ENCODE measurements around the gene HBB. TPM values are rescaled to one million over a fixed set of nuclear protein-coding genes. Genes with fewer than 3 reads are reported as not detected.
"Not testable (repeated sequence)": the region's sequence is repeated elsewhere in the genome, so short reads cannot be mapped to it uniquely, and the experiment has no call there.

Gene HBB
- total and polyA plus RNA-seq, 2 of the 4 experiments (the other 2 are of a cell fraction): 0.24 TPM; not detected in 1

- in situ Hi-C loops (cut with MboI; ENCODE audit: low sequenced_read_pairs); H3K56ac ChIP-seq (ENCODE audit: extremely low read depth, insufficient read depth, low read length): not testable (repeated sequence)
Measured at GRCh38 chr11:5254646-5255413, 28.0 kb upstream of the HBB start, which contains the start of gene HBG2. Gene HBG2 (minus strand): TSS chr11:5254781. CDS start chr11:5254728, 53 bp downstream.

GRCh38 chr11:5254023-5254422, 27.2 kb upstream of the HBB start:
- H3K27me3 ChIP-seq (ENCODE audit: control insufficient read depth, insufficient read depth, low read length); H2AFZ ChIP-seq (replicated peaks; ENCODE audit: low read length, poor library complexity); H3K4ac ChIP-seq (ENCODE audit: low read depth, low read length); H3K14ac ChIP-seq (replicated peaks; ENCODE audit: low read depth, low read length); POLR2A ChIA-PET (ENCODE audit: unreplicated experiment); H3K4me2 ChIP-seq (ENCODE audit: low read depth, low read length); H3K79me1 ChIP-seq (ENCODE audit: low read depth in 1 of 2, low read length in 2 of 2); H4K20me1 ChIP-seq (ENCODE audit: insufficient read depth, low read length); H3K9ac ChIP-seq (ENCODE audit: low read depth, low read length); H2BK20ac ChIP-seq (ENCODE audit: low read depth, low read length); H3K27ac ChIP-seq (ENCODE audit: insufficient read depth, low read length); H4K5ac ChIP-seq (ENCODE audit: low read depth, low read length); ATAC-seq (ENCODE audit: low read depth); H2BK5ac ChIP-seq (ENCODE audit: low read depth, low read length, poor library complexity, severe bottlenecking); H2BK15ac ChIP-seq (ENCODE audit: low read depth, low read length); H2AK9ac ChIP-seq (replicated peaks; ENCODE audit: low read depth, low read length, poor library complexity); H3K56ac ChIP-seq (ENCODE audit: extremely low read depth, insufficient read depth, low read length); DNase-seq; H3K9me3 ChIP-seq (ENCODE audit: control insufficient read depth, insufficient read depth, low read length); in situ Hi-C loops (cut with MboI; ENCODE audit: low sequenced_read_pairs); H3K36me3 ChIP-seq (ENCODE audit: control insufficient read depth, insufficient read depth, low read length); H3K4me1 ChIP-seq (ENCODE audit: control insufficient read depth, insufficient read depth, low read length); BruUV-seq (replicated peaks); H4K91ac ChIP-seq (ENCODE audit: insufficient read depth, low read depth, low read length); H3K4me3 ChIP-seq (ENCODE audit: insufficient read depth, low read depth, low read length); H4K8ac ChIP-seq (ENCODE audit: low read depth in 2 of 2, low read length in 2 of 2); H3K9me1 ChIP-seq (ENCODE audit: insufficient read depth, low read length); H3K23ac ChIP-seq (ENCODE audit: low read depth, low read length); CTCF ChIA-PET; intact Hi-C loops (cut with micrococcal nuclease); dilution Hi-C loops (cut with HindIII; ENCODE audit: low sequenced_read_pairs, unreplicated experiment): not testable (repeated sequence)
- 0 out of 2 replicates have a peak overlapping the region, but pooled peaks have one; percentile 3 for H2BK120ac ChIP-seq (ENCODE audit: low read depth, low read length)
- whole genome bisulfite sequencing, 2 experiments (ENCODE audit: extremely low coverage in 2 of 2, insufficient read length in 1 of 2): 60% methylated on average over 2 of the region's 2 CpGs; no CpG with 5 or more reads in 1 of the 2 experiments
- peak overlapping the region; percentile 3 for H2AK5ac ChIP-seq (ENCODE audit: low read depth, low read length)
- H3K18ac ChIP-seq (ENCODE audit: low read depth, low read length): 0 out of 2 replicates have a peak overlapping the region, but pooled peaks have one; percentile 24

More at GRCh38 chr11:5254646-5255413, 28.0 kb upstream of the HBB start, which contains the start of gene HBG2:
- H2BK15ac ChIP-seq (ENCODE audit: low read depth, low read length); H3K23ac ChIP-seq (ENCODE audit: low read depth, low read length); H3K27me3 ChIP-seq (ENCODE audit: control insufficient read depth, insufficient read depth, low read length); H3K27ac ChIP-seq (ENCODE audit: insufficient read depth, low read length); H3K79me1 ChIP-seq (ENCODE audit: low read depth in 1 of 2, low read length in 2 of 2); H4K20me1 ChIP-seq (ENCODE audit: insufficient read depth, low read length); H3K4me1 ChIP-seq (ENCODE audit: control insufficient read depth, insufficient read depth, low read length); intact Hi-C loops (cut with micrococcal nuclease); H3K9ac ChIP-seq (ENCODE audit: low read depth, low read length); H3K4ac ChIP-seq (ENCODE audit: low read depth, low read length); H3K14ac ChIP-seq (replicated peaks; ENCODE audit: low read depth, low read length); H2AK9ac ChIP-seq (replicated peaks; ENCODE audit: low read depth, low read length, poor library complexity); H3K9me1 ChIP-seq (ENCODE audit: insufficient read depth, low read length); H2AFZ ChIP-seq (replicated peaks; ENCODE audit: low read length, poor library complexity); dilution Hi-C loops (cut with HindIII; ENCODE audit: low sequenced_read_pairs, unreplicated experiment); H4K8ac ChIP-seq (ENCODE audit: low read depth in 2 of 2, low read length in 2 of 2); H2BK5ac ChIP-seq (ENCODE audit: low read depth, low read length, poor library complexity, severe bottlenecking); H3K4me2 ChIP-seq (ENCODE audit: low read depth, low read length); H4K91ac ChIP-seq (ENCODE audit: insufficient read depth, low read depth, low read length); CTCF ChIA-PET; H3K4me3 ChIP-seq (ENCODE audit: insufficient read depth, low read depth, low read length); H3K36me3 ChIP-seq (ENCODE audit: control insufficient read depth, insufficient read depth, low read length); H2BK20ac ChIP-seq (ENCODE audit: low read depth, low read length); POLR2A ChIA-PET (ENCODE audit: unreplicated experiment); BruUV-seq (replicated peaks); H3K9me3 ChIP-seq (ENCODE audit: control insufficient read depth, insufficient read depth, low read length): not testable (repeated sequence)
- Histone ChIP-seq H3K18ac (ENCODE audit: low read depth, low read length) (0 out of 2 replicates have a peak within 1 kb of the TSS, but pooled peaks have one; percentile 24), H4K5ac (ENCODE audit: low read depth, low read length) (peak within 1 kb of the TSS; percentile 7; the same call in 1 of the 2 replicates), H2BK120ac (ENCODE audit: low read depth, low read length) (0 out of 2 replicates have a peak within 1 kb of the TSS, but pooled peaks have one; percentile 3), H2AK5ac (ENCODE audit: low read depth, low read length) (peak within 1 kb of the TSS; percentile 3)
- WGBS, 2 experiments (ENCODE audit: extremely low coverage in 2 of 2, insufficient read length in 1 of 2): 40% methylated on average over 1 of the region's 9 CpGs; no CpG with 5 or more reads in 1 of the 2 experiments
- DNase-seq (peak; percentile 19), ATAC-seq (ENCODE audit: low read depth) (peak; percentile 17)
